Liver (tissue), 9 donors: ENCODE data around the gene RCSD1. TPM values are rescaled to one million over a fixed set of nuclear protein-coding genes. Genes with fewer than 3 reads are reported as not detected.

Experiments used
- DNase-seq: peaks from one replicate; pipeline ENCODE4 v3.0.0-alpha.2; 2017; ENCODE audit warnings: low spot score
- H3K27ac ChIP-seq, 2 donors: one replicate each; pipeline ENCODE4 v1.7.0; 2013; ENCODE audit warnings: inconsistent platforms in 2 of 2, low read length in 2 of 2, control low read depth in 1 of 2, low read depth in 1 of 2, mild to moderate bottlenecking in 1 of 2
- H3K27me3 ChIP-seq, 4 donors: one replicate each; pipeline versions ENCODE4 v1.6.1 to v1.7.0; 2013; ENCODE audit warnings: low read length in 3 of 4, inconsistent platforms in 1 of 4, mild to moderate bottlenecking in 1 of 4, moderate library complexity in 1 of 4; ENCODE audit not compliant: control insufficient read depth in 4 of 4, insufficient read depth in 4 of 4
- H3K36me3 ChIP-seq, 4 donors: one replicate each; pipeline versions ENCODE4 v1.6.1 to v1.7.0; 2013; ENCODE audit warnings: low read length in 3 of 4, mild to moderate bottlenecking in 3 of 4, low read depth in 1 of 4, moderate library complexity in 1 of 4; ENCODE audit not compliant: control insufficient read depth in 4 of 4, insufficient read depth in 3 of 4
- H3K4me1 ChIP-seq, 4 donors: one replicate each; pipeline versions ENCODE4 v1.6.1 to v1.7.0; 2013; ENCODE audit warnings: low read length in 3 of 4, mild to moderate bottlenecking in 3 of 4, moderate library complexity in 1 of 4; ENCODE audit not compliant: control insufficient read depth in 4 of 4, insufficient read depth in 4 of 4
- H3K4me3 ChIP-seq, 3 donors: one replicate each; pipeline versions ENCODE4 v1.6.1 to v1.7.0; 2013; ENCODE audit warnings: low read length in 3 of 3, control low read depth in 1 of 3, low read depth in 1 of 3, mild to moderate bottlenecking in 1 of 3
- H3K9ac ChIP-seq, 2 donors: one replicate each; pipeline ENCODE4 v1.7.0; 2013; ENCODE audit warnings: low read length in 2 of 2, mild to moderate bottlenecking in 2 of 2, moderate library complexity in 2 of 2, control low read depth in 1 of 2, low read depth in 1 of 2
- H3K9me3 ChIP-seq, 4 donors: one replicate each; pipeline versions ENCODE4 v1.6.1 to v1.7.0; 2013; ENCODE audit warnings: low read length in 3 of 4; ENCODE audit not compliant: control insufficient read depth in 4 of 4
- ATF3 ChIP-seq: IDR thresholded peaks from 2 replicates; pipeline ENCODE4 v1.6.1; 2016; ENCODE audit warnings: antibody characterized with exemption
- EGR1 ChIP-seq, 2 donors: IDR thresholded peaks; 2 replicates each; pipeline ENCODE4 v1.6.1; 2016 to 2018; ENCODE audit warnings: antibody characterized with exemption in 2 of 2, low read depth in 2 of 2
- FOXA1 ChIP-seq: IDR thresholded peaks from 2 replicates; pipeline ENCODE4 v1.6.1; 2016; ENCODE audit warnings: antibody characterized with exemption
- FOXA2 ChIP-seq: IDR thresholded peaks from 2 replicates; pipeline ENCODE4 v1.6.1; 2016; ENCODE audit warnings: antibody characterized with exemption
- GABPA ChIP-seq, 2 donors: IDR thresholded peaks in 1 of 2; conservative IDR thresholded peaks in 1 of 2; 2 replicates each; pipeline ENCODE4 v1.6.1; 2016; ENCODE audit warnings: antibody characterized with exemption in 2 of 2, mild to moderate bottlenecking in 1 of 2, moderate library complexity in 1 of 2
- HNF4A ChIP-seq, 2 donors: conservative IDR thresholded peaks; 2 replicates each; pipeline ENCODE4 v1.6.1; 2016; ENCODE audit warnings: antibody characterized with exemption in 2 of 2, mild to moderate bottlenecking in 2 of 2
- HNF4G ChIP-seq: IDR thresholded peaks from 2 replicates; pipeline ENCODE4 v1.6.1; 2016; ENCODE audit warnings: antibody characterized with exemption
- JUND ChIP-seq, 2 donors: IDR thresholded peaks; 2 replicates each; pipeline ENCODE4 v1.6.1; 2016; ENCODE audit warnings: antibody characterized with exemption in 2 of 2
- MAX ChIP-seq: IDR thresholded peaks from 2 replicates; pipeline ENCODE4 v1.6.1; 2016; ENCODE audit warnings: antibody characterized with exemption
- NR2F2 ChIP-seq: IDR thresholded peaks from 2 replicates; pipeline ENCODE4 v1.6.1; 2016; ENCODE audit warnings: antibody characterized with exemption
- RAD21 ChIP-seq, 2 donors: IDR thresholded peaks; 2 replicates each; pipeline ENCODE4 v1.6.1; 2016; ENCODE audit warnings: antibody characterized with exemption in 2 of 2, mild to moderate bottlenecking in 2 of 2
- RXRA ChIP-seq, 2 donors: IDR thresholded peaks; 2 replicates each; pipeline ENCODE4 v1.6.1; 2017 to 2018; ENCODE audit warnings: antibody characterized with exemption in 2 of 2, mild to moderate bottlenecking in 1 of 2
- SP1 ChIP-seq: IDR thresholded peaks from 2 replicates; pipeline ENCODE4 v1.6.1; 2018; ENCODE audit warnings: antibody characterized with exemption, mild to moderate bottlenecking
- TAF1 ChIP-seq: conservative IDR thresholded peaks from 2 replicates; pipeline ENCODE4 v1.6.1; 2016; ENCODE audit warnings: antibody characterized with exemption, mild to moderate bottlenecking
- YY1 ChIP-seq: IDR thresholded peaks from 2 replicates; pipeline ENCODE4 v1.6.1; 2016; ENCODE audit warnings: antibody characterized with exemption, mild to moderate bottlenecking
- WGBS: extraction: QIAGEN DNeasy Blood & Tissue Kit; methylation state at CpG from one replicate; pipeline ENCODE4 v1.1.7; 2013; 5-methylcytosine and 5-hydroxymethylcytosine counted together
- polyA plus RNA-seq, 2 donors: library from polyadenylated mRNA; stranded (reverse) in 1 of 2; unstranded in 1 of 2; fragments of 200-250 nt in 1 of 2; fragments of >200 nt in 1 of 2; fragmentation: Nextera tagmentation in 1 of 2; extraction: Ambion mirVana in 1 of 2; gene quantifications; one replicate each; pipeline versions ENCODE4 v1.2.1 to v1.2.3, GENCODE V29; 2013 to 2015
- total RNA-seq, 2 donors: library from RNA; depleted of rRNA; stranded (reverse); fragments of >200 nt; gene quantifications; one replicate each; pipeline ENCODE4 v1.2.3, GENCODE V29; 2014
- TF ChIP-seq, protein P1 (sequence below): IDR thresholded peaks from 2 replicates; pipeline ENCODE4 v1.6.1; 2016; ENCODE audit warnings: antibody characterized with exemption, mild to moderate bottlenecking
- TF ChIP-seq, protein P2 (sequence below): fragments of 150-350 bp; IDR thresholded peaks from 2 replicates; pipeline ENCODE4 v1.5.1; 2017; ENCODE audit warnings: improper control_type of control experiment, low read depth, low read length; ENCODE audit not compliant: missing input control
- TF ChIP-seq, protein P3 (sequence below): IDR thresholded peaks from 2 replicates; pipeline ENCODE4 v1.6.1; 2016; ENCODE audit warnings: antibody characterized with exemption
- donor health status: healthy.
- donor health status: healthy.
- donor health status: healthy.
- donor health status: healthy.
- donor health status: healthy.

The RCSD1 gene
- total and polyA plus RNA-seq, 4 donors, result 3.1 to 15.0 (median 6.0) TPM

GRCh38 chr1:167678838-167679237, 48.8 kb downstream of the RCSD1 start:
- 97% methylated on average over 3 of the region's 3 CpGs for WGBS
- H3K4me1 ChIP-seq, result no peaks in the 10 kb centered on the region
- no peak overlapping the region for H3K4me3 ChIP-seq
- TF ChIP-seq RAD21 (IDR thresholded peaks at IDR 0.05), result no peak
- TF ChIP-seq RXRA (IDR thresholded peaks at IDR 0.05), result no peak
- TF ChIP-seq, protein P1, sequence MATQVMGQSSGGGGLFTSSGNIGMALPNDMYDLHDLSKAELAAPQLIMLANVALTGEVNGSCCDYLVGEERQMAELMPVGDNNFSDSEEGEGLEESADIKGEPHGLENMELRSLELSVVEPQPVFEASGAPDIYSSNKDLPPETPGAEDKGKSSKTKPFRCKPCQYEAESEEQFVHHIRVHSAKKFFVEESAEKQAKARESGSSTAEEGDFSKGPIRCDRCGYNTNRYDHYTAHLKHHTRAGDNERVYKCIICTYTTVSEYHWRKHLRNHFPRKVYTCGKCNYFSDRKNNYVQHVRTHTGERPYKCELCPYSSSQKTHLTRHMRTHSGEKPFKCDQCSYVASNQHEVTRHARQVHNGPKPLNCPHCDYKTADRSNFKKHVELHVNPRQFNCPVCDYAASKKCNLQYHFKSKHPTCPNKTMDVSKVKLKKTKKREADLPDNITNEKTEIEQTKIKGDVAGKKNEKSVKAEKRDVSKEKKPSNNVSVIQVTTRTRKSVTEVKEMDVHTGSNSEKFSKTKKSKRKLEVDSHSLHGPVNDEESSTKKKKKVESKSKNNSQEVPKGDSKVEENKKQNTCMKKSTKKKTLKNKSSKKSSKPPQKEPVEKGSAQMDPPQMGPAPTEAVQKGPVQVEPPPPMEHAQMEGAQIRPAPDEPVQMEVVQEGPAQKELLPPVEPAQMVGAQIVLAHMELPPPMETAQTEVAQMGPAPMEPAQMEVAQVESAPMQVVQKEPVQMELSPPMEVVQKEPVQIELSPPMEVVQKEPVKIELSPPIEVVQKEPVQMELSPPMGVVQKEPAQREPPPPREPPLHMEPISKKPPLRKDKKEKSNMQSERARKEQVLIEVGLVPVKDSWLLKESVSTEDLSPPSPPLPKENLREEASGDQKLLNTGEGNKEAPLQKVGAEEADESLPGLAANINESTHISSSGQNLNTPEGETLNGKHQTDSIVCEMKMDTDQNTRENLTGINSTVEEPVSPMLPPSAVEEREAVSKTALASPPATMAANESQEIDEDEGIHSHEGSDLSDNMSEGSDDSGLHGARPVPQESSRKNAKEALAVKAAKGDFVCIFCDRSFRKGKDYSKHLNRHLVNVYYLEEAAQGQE, result no peak
- TF ChIP-seq TAF1, result no peak
- TF ChIP-seq SP1, result no peak
- no peak for TF ChIP-seq HNF4G
- no peak for TF ChIP-seq JUND (IDR thresholded peaks at IDR 0.05)
- no peak for TF ChIP-seq FOXA2
- TF ChIP-seq HNF4A (conservative IDR thresholded peaks at IDR 0.05), result no peak
- no peak for TF ChIP-seq NR2F2
- no peak for TF ChIP-seq YY1
- TF ChIP-seq MAX, result no peak
- TF ChIP-seq FOXA1, result no peak
- no peak for TF ChIP-seq GABPA (IDR thresholded peaks at IDR 0.05 in 1 of 2, conservative IDR thresholded peaks at IDR 0.05 in 1 of 2)
- no peak for TF ChIP-seq ATF3
- TF ChIP-seq EGR1 (IDR thresholded peaks at IDR 0.05; ENCODE audit: low read depth in 2 of 2), result no peak
- TF ChIP-seq, protein P2, sequence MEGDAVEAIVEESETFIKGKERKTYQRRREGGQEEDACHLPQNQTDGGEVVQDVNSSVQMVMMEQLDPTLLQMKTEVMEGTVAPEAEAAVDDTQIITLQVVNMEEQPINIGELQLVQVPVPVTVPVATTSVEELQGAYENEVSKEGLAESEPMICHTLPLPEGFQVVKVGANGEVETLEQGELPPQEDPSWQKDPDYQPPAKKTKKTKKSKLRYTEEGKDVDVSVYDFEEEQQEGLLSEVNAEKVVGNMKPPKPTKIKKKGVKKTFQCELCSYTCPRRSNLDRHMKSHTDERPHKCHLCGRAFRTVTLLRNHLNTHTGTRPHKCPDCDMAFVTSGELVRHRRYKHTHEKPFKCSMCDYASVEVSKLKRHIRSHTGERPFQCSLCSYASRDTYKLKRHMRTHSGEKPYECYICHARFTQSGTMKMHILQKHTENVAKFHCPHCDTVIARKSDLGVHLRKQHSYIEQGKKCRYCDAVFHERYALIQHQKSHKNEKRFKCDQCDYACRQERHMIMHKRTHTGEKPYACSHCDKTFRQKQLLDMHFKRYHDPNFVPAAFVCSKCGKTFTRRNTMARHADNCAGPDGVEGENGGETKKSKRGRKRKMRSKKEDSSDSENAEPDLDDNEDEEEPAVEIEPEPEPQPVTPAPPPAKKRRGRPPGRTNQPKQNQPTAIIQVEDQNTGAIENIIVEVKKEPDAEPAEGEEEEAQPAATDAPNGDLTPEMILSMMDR, result no peak
- TF ChIP-seq, protein P3, sequence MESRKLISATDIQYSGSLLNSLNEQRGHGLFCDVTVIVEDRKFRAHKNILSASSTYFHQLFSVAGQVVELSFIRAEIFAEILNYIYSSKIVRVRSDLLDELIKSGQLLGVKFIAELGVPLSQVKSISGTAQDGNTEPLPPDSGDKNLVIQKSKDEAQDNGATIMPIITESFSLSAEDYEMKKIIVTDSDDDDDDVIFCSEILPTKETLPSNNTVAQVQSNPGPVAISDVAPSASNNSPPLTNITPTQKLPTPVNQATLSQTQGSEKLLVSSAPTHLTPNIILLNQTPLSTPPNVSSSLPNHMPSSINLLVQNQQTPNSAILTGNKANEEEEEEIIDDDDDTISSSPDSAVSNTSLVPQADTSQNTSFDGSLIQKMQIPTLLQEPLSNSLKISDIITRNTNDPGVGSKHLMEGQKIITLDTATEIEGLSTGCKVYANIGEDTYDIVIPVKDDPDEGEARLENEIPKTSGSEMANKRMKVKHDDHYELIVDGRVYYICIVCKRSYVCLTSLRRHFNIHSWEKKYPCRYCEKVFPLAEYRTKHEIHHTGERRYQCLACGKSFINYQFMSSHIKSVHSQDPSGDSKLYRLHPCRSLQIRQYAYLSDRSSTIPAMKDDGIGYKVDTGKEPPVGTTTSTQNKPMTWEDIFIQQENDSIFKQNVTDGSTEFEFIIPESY, result no peak
- no peaks in the 10 kb centered on the region for H3K9me3 ChIP-seq
- H3K27ac ChIP-seq, result no peak overlapping the region
- no peaks in the 10 kb centered on the region for H3K27me3 ChIP-seq
- no peak overlapping the region for H3K9ac ChIP-seq
- H3K36me3 ChIP-seq, result no peaks in the 10 kb centered on the region
- DNase-seq, result no peak
